Endodermal cell (in vitro differentiated cells): ENCODE data around the gene RANGAP1. TPM values are rescaled to one million over a fixed set of nuclear protein-coding genes. Genes with fewer than 3 reads are reported as not detected.

Experiments
- DNase-seq: peaks from one replicate; pipeline ENCODE4 v3.0.0-alpha.2; 2017
- H3K27ac ChIP-seq: 2 replicates; pipeline ENCODE4 v1.5.1; 2013; ENCODE audit warnings: mild to moderate bottlenecking, low read depth, low read length, moderate library complexity
- H3K27me3 ChIP-seq: 2 replicates; pipeline ENCODE4 v1.6.1; 2013; ENCODE audit warnings: mild to moderate bottlenecking, low read length, moderate library complexity; ENCODE audit not compliant: insufficient read depth, control insufficient read depth, poor library complexity, severe bottlenecking
- H3K36me3 ChIP-seq: 2 replicates; pipeline ENCODE4 v1.7.0; 2013; ENCODE audit warnings: mild to moderate bottlenecking, low read length, moderate library complexity; ENCODE audit not compliant: control insufficient read depth, insufficient read depth
- H3K4me1 ChIP-seq: one replicate; pipeline ENCODE4 v1.7.0; 2013; ENCODE audit warnings: low read length; ENCODE audit not compliant: control insufficient read depth, insufficient read depth
- H3K4me3 ChIP-seq: 2 replicates; pipeline ENCODE4 v1.5.1; 2013; ENCODE audit warnings: mild to moderate bottlenecking, low read length, moderate library complexity
- H3K9ac ChIP-seq: 2 replicates; pipeline ENCODE4 v1.6.1; 2013; ENCODE audit warnings: mild to moderate bottlenecking, low read length, moderate library complexity; ENCODE audit not compliant: poor library complexity, severe bottlenecking; ENCODE audit errors: extremely low read depth
- H3K9me3 ChIP-seq: 2 replicates; pipeline ENCODE4 v1.6.1; 2013; ENCODE audit warnings: mild to moderate bottlenecking, low read length, moderate library complexity; ENCODE audit not compliant: control insufficient read depth
- H3K27ac Mint-ChIP-seq: 2 replicates; pipeline ENCODE4 v1.8.0; 2020; ENCODE audit warnings: mixed read lengths
- H3K27me3 Mint-ChIP-seq: 2 replicates; pipeline ENCODE4 v1.8.0; 2021; ENCODE audit warnings: mild to moderate bottlenecking, mixed read lengths; ENCODE audit not compliant: insufficient read depth
- H3K36me3 Mint-ChIP-seq: 2 replicates; pipeline ENCODE4 v1.8.0; 2020; ENCODE audit warnings: low read depth, mixed read lengths
- H3K4me1 Mint-ChIP-seq: 2 replicates; pipeline ENCODE4 v1.8.0; 2020; ENCODE audit warnings: mixed read lengths
- H3K4me3 Mint-ChIP-seq: 2 replicates; pipeline ENCODE4 v1.8.0; 2020; ENCODE audit warnings: mild to moderate bottlenecking, moderate library complexity, mixed read lengths
- H3K9me3 Mint-ChIP-seq: 2 replicates; pipeline ENCODE4 v1.8.0; 2020; ENCODE audit warnings: mild to moderate bottlenecking, mixed read lengths
- CTCF ChIP-seq: fragments of 200-600 bp; sonication (generic); conservative IDR thresholded peaks from 2 replicates; pipeline ENCODE4 v1.5.0; 2021; ENCODE audit warnings: antibody characterized with exemption, mild to moderate bottlenecking
- WGBS, 2 experiments: methylation state at CpG; one replicate each; pipeline versions ENCODE4 v1.1.5 to v1.1.7; 2013; ENCODE audit warnings: missing lambda C conversion rate in 2 of 2, mixed read lengths in 1 of 2; ENCODE audit not compliant: insufficient coverage in 1 of 2, insufficient read length in 1 of 2; 5-methylcytosine and 5-hydroxymethylcytosine counted together
- total RNA-seq, 2 donors: library from RNA; stranded (reverse); fragmentation: NEBNext Ultra II Directional in 1 of 2; extraction: Animal tissue kit (Norgen Biotek cat#: 25700) in 1 of 2; gene quantifications; 2 replicates in 1 of 2; 3 replicates in 1 of 2; pipeline ENCODE4 v1.2.1, GENCODE V29; 2021

Gene RANGAP1
- total RNA-seq, 2 donors from 2014 or later: 95.2 to 122 TPM

- Histone ChIP-seq H3K4me3 (no peak overlapping the region), H3K36me3 (peaks cover 26% of the 10 kb centered on the region), H3K27ac (no peak overlapping the region), H3K27me3 (no peaks in the 10 kb centered on the region), H3K9ac (no peak overlapping the region), H3K4me1 (no peaks in the 10 kb centered on the region), H3K9me3 (no peaks in the 10 kb centered on the region)
- H3K27me3 Mint-ChIP-seq: no peaks in the 10 kb centered on the region
- no peak for DNase-seq
- H3K36me3 Mint-ChIP-seq: peaks cover 33% of the 10 kb centered on the region
- no peak for TF ChIP-seq CTCF
- H3K4me1 Mint-ChIP-seq: peaks cover 24% of the 10 kb centered on the region
- 94 to 96% methylated on average over 2 to 4 of the region's 4 CpGs for WGBS, 2 experiments
- no peaks in the 10 kb centered on the region for H3K9me3 Mint-ChIP-seq
- no peak overlapping the region for H3K4me3 Mint-ChIP-seq
- H3K27ac Mint-ChIP-seq: peak overlapping the region; percentile 10
These were observed 19.7 kb upstream of the RANGAP1 start for GRCh38 chr22:41305646-41306045.

GRCh38 chr22:41302811-41303210, 16.8 kb upstream of the RANGAP1 start:
- Histone ChIP-seq H3K4me1 (no peaks in the 10 kb centered on the region), H3K27ac (no peak overlapping the region), H3K9ac (peak overlapping the region; percentile 84), H3K9me3 (no peaks in the 10 kb centered on the region), H3K27me3 (no peaks in the 10 kb centered on the region), H3K36me3 (peaks cover 19% of the 10 kb centered on the region), H3K4me3 (peak overlapping the region; percentile 85)
- peaks cover 21% of the 10 kb centered on the region for H3K4me1 Mint-ChIP-seq
- H3K27ac Mint-ChIP-seq: peak overlapping the region; percentile 31
- DNase-seq: no peak
- peak overlapping the region; percentile 68 for H3K4me3 Mint-ChIP-seq
- H3K9me3 Mint-ChIP-seq: no peaks in the 10 kb centered on the region
- H3K27me3 Mint-ChIP-seq: no peaks in the 10 kb centered on the region
- WGBS, 2 experiments: 12 to 42% methylated on average over 3 to 5 of the region's 5 CpGs
- no peak for TF ChIP-seq CTCF
- peaks cover 15% of the 10 kb centered on the region for H3K36me3 Mint-ChIP-seq

GRCh38 chr22:41302021-41302767, 16.2 kb upstream of the RANGAP1 start:
- DNase-seq: peak; percentile 68
- no peaks in the 10 kb centered on the region for H3K4me1 ChIP-seq
- H3K9ac ChIP-seq: peak overlapping the region; percentile 84
- TF ChIP-seq CTCF: no peak
- H3K4me3 Mint-ChIP-seq: peak overlapping the region; percentile 68
- no peaks in the 10 kb centered on the region for H3K9me3 Mint-ChIP-seq
- peak overlapping the region; percentile 85 for H3K4me3 ChIP-seq
- peaks cover 13% of the 10 kb centered on the region for H3K36me3 ChIP-seq
- H3K27me3 ChIP-seq: no peaks in the 10 kb centered on the region
- peaks cover 12% of the 10 kb centered on the region for H3K36me3 Mint-ChIP-seq
- H3K9me3 ChIP-seq: no peaks in the 10 kb centered on the region
- WGBS, 2 experiments: 0 to 1% methylated on average over 15 to 60 of the region's 60 CpGs
- peaks cover 16% of the 10 kb centered on the region for H3K4me1 Mint-ChIP-seq
- no peak overlapping the region for H3K27ac Mint-ChIP-seq
- H3K27ac ChIP-seq: peak overlapping the region; percentile 63
- H3K27me3 Mint-ChIP-seq: no peaks in the 10 kb centered on the region
